K562 (cell line): ENCODE data around the gene AIM2.

Experiments
- EP300 ChIP-seq: IDR thresholded peaks from 2 replicates; pipeline ENCODE4 v1.6.1; 2012; ENCODE audit warnings: low read length, improper control_type of control experiment
- SIN3A ChIP-seq, 2 experiments: fragments of 150-350 bp in 1 of 2; IDR thresholded peaks; 2 replicates each; pipeline ENCODE4 v1.6.1; 2011 to 2016; ENCODE audit warnings: borderline replicate concordance in 2 of 2, low read depth in 2 of 2, low read length in 2 of 2, mild to moderate bottlenecking in 2 of 2, moderate library complexity in 2 of 2; ENCODE audit not compliant: control insufficient read depth in 1 of 2
- TF ChIP-seq, protein P1 (sequence below): fragments of 450-650 bp; IDR thresholded peaks from 2 replicates; pipeline ENCODE4 v1.6.1; 2016; ENCODE audit warnings: missing biosample characterization, missing genetic modification characterization
- TF ChIP-seq, protein P2 (sequence below): fragments of 250-450 bp; sonication (Bioruptor Pico); IDR thresholded peaks from 2 replicates; pipeline ENCODE4 v1.9.0; 2021; ENCODE audit warnings: mild to moderate bottlenecking
- TF ChIP-seq, protein P3 (sequence below), 3 experiments: IDR thresholded peaks in 2 of 3; conservative IDR thresholded peaks in 1 of 3; 2 replicates each; pipeline ENCODE4 v1.5.1; 2011 to 2012; ENCODE audit warnings: low read length in 3 of 3, mild to moderate bottlenecking in 3 of 3, control low read depth in 2 of 3, improper control_type of control experiment in 1 of 3, inconsistent platforms in 1 of 3, low read depth in 1 of 3, mixed read lengths in 1 of 3, moderate library complexity in 1 of 3; ENCODE audit not compliant: insufficient read depth in 2 of 3

DNA sequence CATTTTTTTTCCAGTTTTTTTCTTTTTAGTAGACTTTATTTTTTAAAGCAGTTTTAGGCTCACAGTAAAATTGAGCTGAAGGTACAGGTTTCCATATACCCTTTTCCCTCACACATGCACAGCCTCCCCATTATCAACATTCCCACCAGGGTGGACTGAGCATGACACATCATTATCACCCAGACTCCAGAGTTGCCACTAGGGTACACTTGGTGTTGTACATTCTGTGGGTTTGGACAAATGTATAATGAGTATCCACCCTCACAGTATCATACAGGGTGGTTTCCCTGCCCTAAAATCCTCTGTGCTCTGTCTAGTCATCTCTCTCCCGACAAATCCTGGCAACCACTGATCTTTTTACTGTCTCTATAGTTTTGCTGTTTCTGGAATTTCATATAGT lies 3.0 kb upstream of the AIM2 start:
- TF ChIP-seq, protein P1, sequence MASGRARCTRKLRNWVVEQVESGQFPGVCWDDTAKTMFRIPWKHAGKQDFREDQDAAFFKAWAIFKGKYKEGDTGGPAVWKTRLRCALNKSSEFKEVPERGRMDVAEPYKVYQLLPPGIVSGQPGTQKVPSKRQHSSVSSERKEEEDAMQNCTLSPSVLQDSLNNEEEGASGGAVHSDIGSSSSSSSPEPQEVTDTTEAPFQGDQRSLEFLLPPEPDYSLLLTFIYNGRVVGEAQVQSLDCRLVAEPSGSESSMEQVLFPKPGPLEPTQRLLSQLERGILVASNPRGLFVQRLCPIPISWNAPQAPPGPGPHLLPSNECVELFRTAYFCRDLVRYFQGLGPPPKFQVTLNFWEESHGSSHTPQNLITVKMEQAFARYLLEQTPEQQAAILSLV, result no peak
- no peak for TF ChIP-seq EP300
- TF ChIP-seq, protein P2, sequence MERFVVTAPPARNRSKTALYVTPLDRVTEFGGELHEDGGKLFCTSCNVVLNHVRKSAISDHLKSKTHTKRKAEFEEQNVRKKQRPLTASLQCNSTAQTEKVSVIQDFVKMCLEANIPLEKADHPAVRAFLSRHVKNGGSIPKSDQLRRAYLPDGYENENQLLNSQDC (CRISPR knock-in tag), result no peak
- TF ChIP-seq SIN3A (IDR thresholded peaks at IDR 0.05; ENCODE audit: borderline replicate concordance in 2 of 2, control insufficient read depth in 1 of 2, low read depth in 2 of 2, low read length in 2 of 2), result no peak
- TF ChIP-seq, protein P3, sequence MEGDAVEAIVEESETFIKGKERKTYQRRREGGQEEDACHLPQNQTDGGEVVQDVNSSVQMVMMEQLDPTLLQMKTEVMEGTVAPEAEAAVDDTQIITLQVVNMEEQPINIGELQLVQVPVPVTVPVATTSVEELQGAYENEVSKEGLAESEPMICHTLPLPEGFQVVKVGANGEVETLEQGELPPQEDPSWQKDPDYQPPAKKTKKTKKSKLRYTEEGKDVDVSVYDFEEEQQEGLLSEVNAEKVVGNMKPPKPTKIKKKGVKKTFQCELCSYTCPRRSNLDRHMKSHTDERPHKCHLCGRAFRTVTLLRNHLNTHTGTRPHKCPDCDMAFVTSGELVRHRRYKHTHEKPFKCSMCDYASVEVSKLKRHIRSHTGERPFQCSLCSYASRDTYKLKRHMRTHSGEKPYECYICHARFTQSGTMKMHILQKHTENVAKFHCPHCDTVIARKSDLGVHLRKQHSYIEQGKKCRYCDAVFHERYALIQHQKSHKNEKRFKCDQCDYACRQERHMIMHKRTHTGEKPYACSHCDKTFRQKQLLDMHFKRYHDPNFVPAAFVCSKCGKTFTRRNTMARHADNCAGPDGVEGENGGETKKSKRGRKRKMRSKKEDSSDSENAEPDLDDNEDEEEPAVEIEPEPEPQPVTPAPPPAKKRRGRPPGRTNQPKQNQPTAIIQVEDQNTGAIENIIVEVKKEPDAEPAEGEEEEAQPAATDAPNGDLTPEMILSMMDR (IDR thresholded peaks at IDR 0.05 in 2 of 3, conservative IDR thresholded peaks at IDR 0.05 in 1 of 3; ENCODE audit: insufficient read depth in 2 of 3, low read depth in 1 of 3, low read length in 3 of 3), result no peak
